T-cell (primary cell): Measurements from ENCODE around the gene ASB18. TPM values are rescaled to one million over a fixed set of nuclear protein-coding genes. Genes with fewer than 3 reads are reported as not detected.

Experiments used
- ATAC-seq, 4 experiments: fragments of 200-7000 bp in 3 of 4; fragments of 150-1000 bp in 1 of 4; cut with Tn5 transposase; replicated peaks in 1 of 4; 1 replicate in 3 of 4; 2 replicates in 1 of 4; pipeline ENCODE4 v1.10.0; 2021; ENCODE audit warnings: moderate library complexity in 3 of 4, mild to moderate bottlenecking in 2 of 4, moderate number of reproducible peaks in 1 of 4
- CTCF ChIA-PET, 2 donors: fragments of 300-600 bp; sonication (Branson Sonifier 250); formaldehyde crosslinking; loops; one replicate each; lab custom pipeline; 2022; ENCODE audit warnings: antibody characterized with exemption in 2 of 2; lab: Charles Lee
- POLR2A ChIA-PET, 2 donors: fragments of 300-600 bp; sonication (Branson Sonifier 250); formaldehyde crosslinking; loops; one replicate each; lab custom pipeline; 2022; ENCODE audit warnings: antibody characterized with exemption in 2 of 2; lab: Charles Lee
- DNase-seq, 35 experiments: peaks; one replicate each; pipeline versions ENCODE4 v3.0.0 to v3.0.0-alpha.2; 2013 to 2023
- H3K27ac ChIP-seq: one replicate; pipeline ENCODE4 v1.5.1; 2013; ENCODE audit warnings: low read length
- H3K27me3 ChIP-seq, 2 experiments: replicated peaks in 1 of 2; 1 replicate in 1 of 2; 2 replicates in 1 of 2; pipeline versions ENCODE4 v1.6.1 to v1.7.0; 2013; ENCODE audit warnings: low read length in 1 of 2, mixed read lengths in 1 of 2; ENCODE audit not compliant: control insufficient read depth in 2 of 2, insufficient read depth in 2 of 2; ENCODE audit errors: extremely low read depth in 1 of 2
- H3K36me3 ChIP-seq, 2 donors: 1 replicate in 1 of 2; 2 replicates in 1 of 2; pipeline versions ENCODE4 v1.6.1 to v1.7.0; 2013; ENCODE audit warnings: low read length in 1 of 2; ENCODE audit not compliant: control insufficient read depth in 2 of 2, insufficient read depth in 1 of 2; ENCODE audit errors: extremely low read depth in 1 of 2
- H3K4me1 ChIP-seq, 2 experiments: 1 replicate in 1 of 2; 2 replicates in 1 of 2; pipeline versions ENCODE4 v1.6.1 to v1.7.0; 2013; ENCODE audit warnings: low read length in 2 of 2, mixed read lengths in 1 of 2; ENCODE audit not compliant: insufficient read depth in 2 of 2, control insufficient read depth in 1 of 2; ENCODE audit errors: extremely low read depth in 1 of 2
- H3K4me3 ChIP-seq, 2 donors: 1 replicate in 1 of 2; 2 replicates in 1 of 2; pipeline versions ENCODE4 v1.5.1 to v1.7.0; 2013; ENCODE audit warnings: mild to moderate bottlenecking in 2 of 2, low read length in 1 of 2, moderate library complexity in 1 of 2; ENCODE audit not compliant: control insufficient read depth in 1 of 2; ENCODE audit errors: extremely low read depth in 1 of 2
- H3K9me3 ChIP-seq: 2 replicates; pipeline ENCODE4 v1.7.0; 2013
- H3K27ac Mint-ChIP-seq, 2 donors: one replicate each; pipeline ENCODE4 v1.8.0; 2020 to 2021; ENCODE audit warnings: mild to moderate bottlenecking in 2 of 2, mixed read lengths in 2 of 2
- H3K27me3 Mint-ChIP-seq, 2 donors: one replicate each; pipeline ENCODE4 v1.8.0; 2021 to 2022; ENCODE audit warnings: mixed read lengths in 2 of 2
- H3K36me3 Mint-ChIP-seq: one replicate; pipeline ENCODE4 v1.8.0; 2021; ENCODE audit warnings: mixed read lengths
- H3K4me1 Mint-ChIP-seq, 3 donors: one replicate each; pipeline ENCODE4 v1.8.0; 2020 to 2022; ENCODE audit warnings: mixed read lengths in 3 of 3, mild to moderate bottlenecking in 1 of 3
- H3K4me3 Mint-ChIP-seq, 3 donors: one replicate each; pipeline ENCODE4 v1.8.0; 2020 to 2022; ENCODE audit warnings: mild to moderate bottlenecking in 3 of 3, mixed read lengths in 3 of 3, moderate library complexity in 3 of 3
- H3K9me3 Mint-ChIP-seq, 3 donors: one replicate each; pipeline ENCODE4 v1.8.0; 2020 to 2022; ENCODE audit warnings: mixed read lengths in 3 of 3
- WGBS: methylation state at CpG from one replicate; pipeline ENCODE4 v1.1.5; 2013; ENCODE audit warnings: missing lambda C conversion rate; ENCODE audit not compliant: insufficient coverage; 5-methylcytosine and 5-hydroxymethylcytosine counted together
- total RNA-seq, 35 experiments: library from RNA in 6 of 35; stranded (reverse) in 6 of 35; fragments of 120-200 nt in 1 of 35; gene quantifications; one replicate each; pipeline versions ENCODE4 v1.2.1 to v1.2.4 and lab custom pipeline; 2013 to 2026

The ASB18 gene
- total RNA-seq, 5 donors from 2014 or later (not counting 1 experiment from before 2014, with no cell fraction given), result not detected

GRCh38 chr2:236236559-236237452, 27.4 kb downstream of the ASB18 start:
- Histone ChIP-seq H3K36me3 (no peaks in the 10 kb centered on the region), H3K9me3 (no peaks in the 10 kb centered on the region), H3K4me3 (no peak overlapping the region), H3K4me1 (no peaks in the 10 kb centered on the region), H3K27ac (no peak overlapping the region), H3K27me3 (peaks cover 6 to 43% of the 10 kb centered on the region in 2 experiments)
- CTCF ChIA-PET, result no interaction called here
- Mint-ChIP-seq H3K27ac (no peak overlapping the region), H3K4me1 (peaks cover 4 to 6% (median 5%) of the 10 kb centered on the region in 3 donors), H3K36me3 (no peaks in the 10 kb centered on the region), H3K27me3 (peaks cover 43 to 58% of the 10 kb centered on the region in 2 donors), H3K4me3 (no peak overlapping the region), H3K9me3 (peaks cover 4 to 8% (median 4%) of the 10 kb centered on the region in 3 donors)
- no peak for ATAC-seq
- DNase-seq, result no peak
- POLR2A ChIA-PET, result no interaction called here
- 5% methylated on average over 39 of the region's 73 CpGs for WGBS

DNA sequence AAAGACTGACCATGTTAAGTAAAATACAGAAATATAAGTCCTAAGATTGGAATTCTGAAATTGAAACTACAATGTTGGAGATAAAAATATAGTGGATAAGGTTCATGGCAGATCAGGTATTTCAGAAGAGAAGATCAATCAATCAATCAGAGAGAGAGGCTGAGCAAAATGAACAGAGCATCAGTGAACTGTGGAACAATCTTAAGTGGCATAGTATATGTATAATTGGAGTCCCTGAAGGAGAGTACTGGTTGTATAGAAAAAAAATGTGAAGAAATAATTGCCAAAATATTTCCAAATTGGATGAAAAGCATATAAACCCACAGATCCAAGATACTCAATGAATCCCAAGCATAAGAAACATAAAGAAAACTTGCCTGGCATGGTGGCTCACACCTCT, 35.0 kb downstream of the ASB18 start:
- Histone ChIP-seq H3K4me3 (no peak overlapping the region), H3K9me3 (no peaks in the 10 kb centered on the region), H3K27me3 (no peaks in the 10 kb centered on the region), H3K4me1 (no peaks in the 10 kb centered on the region), H3K36me3 (no peaks in the 10 kb centered on the region), H3K27ac (no peak overlapping the region)
- ChIA-PET CTCF (no interaction called here), POLR2A (no interaction called here)
- Mint-ChIP-seq H3K4me3 (no peak overlapping the region), H3K36me3 (no peaks in the 10 kb centered on the region), H3K27ac (no peak overlapping the region), H3K9me3 (peaks cover 19 to 42% (median 36%) of the 10 kb centered on the region in 3 donors), H3K4me1 (no peaks in the 10 kb centered on the region), H3K27me3 (peaks cover 19 to 22% of the 10 kb centered on the region in 2 donors)
- ATAC-seq, result no peak
- DNase-seq, result no peak

- Histone ChIP-seq H3K27ac (no peak overlapping the region), H3K9me3 (no peaks in the 10 kb centered on the region), H3K4me1 (no peaks in the 10 kb centered on the region), H3K4me3 (no peak overlapping the region), H3K27me3 (peaks cover 0 to 8% of the 10 kb centered on the region in 2 experiments), H3K36me3 (no peaks in the 10 kb centered on the region)
- Mint-ChIP-seq H3K36me3 (no peaks in the 10 kb centered on the region), H3K4me3 (no peak overlapping the region), H3K27ac (no peak overlapping the region), H3K4me1 (no peaks in the 10 kb centered on the region), H3K27me3 (peaks cover 9 to 13% of the 10 kb centered on the region in 2 donors), H3K9me3 (peaks cover 4 to 27% (median 20%) of the 10 kb centered on the region in 3 donors)
- no CpG with 5 or more reads among the region's 2 CpGs for WGBS
- no peak for ATAC-seq
- CTCF ChIA-PET, result no interaction called here
- POLR2A ChIA-PET, result no interaction called here
- no peak for DNase-seq
These were observed 40.5 kb downstream of the ASB18 start for GRCh38 chr2:236223675-236224074.

GRCh38 chr2:236221798-236222197, 42.4 kb downstream of the ASB18 start:
- H3K4me3 ChIP-seq, result no peak overlapping the region
- Mint-ChIP-seq H3K4me3 (no peak overlapping the region), H3K9me3 (peaks cover 0 to 17% (median 14%) of the 10 kb centered on the region in 3 donors), H3K27ac (no peak overlapping the region), H3K4me1 (no peaks in the 10 kb centered on the region), H3K36me3 (no peaks in the 10 kb centered on the region), H3K27me3 (peaks cover 10 to 11% of the 10 kb centered on the region in 2 donors)
- H3K27ac ChIP-seq, result no peak overlapping the region
- CTCF ChIA-PET, result no interaction called here
- no peaks in the 10 kb centered on the region for H3K36me3 ChIP-seq
- no peaks in the 10 kb centered on the region for H3K9me3 ChIP-seq
- ATAC-seq (no peak), DNase-seq (no peak)
- no peaks in the 10 kb centered on the region for H3K4me1 ChIP-seq
- 73% methylated on average over 8 of the region's 8 CpGs for WGBS
- peaks cover 0 to 13% of the 10 kb centered on the region in 2 experiments for H3K27me3 ChIP-seq
- POLR2A ChIA-PET, result no interaction called here

- Mint-ChIP-seq H3K4me3 (no peak overlapping the region), H3K4me1 (no peaks in the 10 kb centered on the region), H3K27me3 (peaks cover 21% of the 10 kb centered on the region in 2 donors), H3K9me3 (peaks cover 0 to 13% (median 11%) of the 10 kb centered on the region in 3 donors), H3K36me3 (no peaks in the 10 kb centered on the region), H3K27ac (no peak overlapping the region)
- ATAC-seq (no peak), DNase-seq (no peak)
- Histone ChIP-seq H3K9me3 (no peaks in the 10 kb centered on the region), H3K4me1 (no peaks in the 10 kb centered on the region), H3K4me3 (no peak overlapping the region), H3K36me3 (no peaks in the 10 kb centered on the region), H3K27ac (no peak overlapping the region), H3K27me3 (peaks cover 2 to 28% of the 10 kb centered on the region in 2 experiments)
- ChIA-PET POLR2A (no interaction called here), CTCF (no interaction called here)
- WGBS, result no CpG with 5 or more reads among the region's 3 CpGs
These were observed 44.8 kb downstream of the ASB18 start for GRCh38 chr2:236219411-236219810.

DNA sequence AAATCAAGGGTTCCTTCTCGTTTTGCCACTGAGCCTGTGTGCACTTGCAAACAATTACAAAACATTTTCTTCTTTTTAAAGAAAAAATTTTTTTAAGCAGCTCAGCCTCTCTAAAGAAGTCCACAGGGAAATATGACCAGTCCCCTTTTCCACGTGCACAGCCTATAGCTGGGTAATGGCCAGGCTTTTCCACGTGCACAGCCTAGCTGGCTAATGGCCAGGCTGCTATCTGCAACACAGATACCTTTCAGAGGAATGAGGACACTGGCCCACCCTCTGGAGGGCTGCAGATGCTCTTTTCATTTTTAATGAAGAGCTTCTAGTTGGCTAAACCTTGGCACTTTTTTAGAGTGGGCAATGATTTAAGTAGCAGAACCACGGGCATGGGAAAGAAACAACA, 46.3 kb downstream of the ASB18 start:
- H3K27me3 Mint-ChIP-seq, result peaks cover 28 to 33% of the 10 kb centered on the region in 2 donors
- DNase-seq (no peak), ATAC-seq (no peak)
- H3K4me1 Mint-ChIP-seq, result no peaks in the 10 kb centered on the region
- no peak overlapping the region for H3K27ac ChIP-seq
- H3K9me3 ChIP-seq, result no peaks in the 10 kb centered on the region
- H3K4me3 ChIP-seq, result no peak overlapping the region
- WGBS, result 66% methylated on average over 4 of the region's 4 CpGs
- no peaks in the 10 kb centered on the region for H3K4me1 ChIP-seq
- H3K27me3 ChIP-seq, result peaks cover 10 to 35% of the 10 kb centered on the region in 2 experiments
- H3K4me3 Mint-ChIP-seq, result no peak overlapping the region
- H3K27ac Mint-ChIP-seq, result no peak overlapping the region
- no peaks in the 10 kb centered on the region for H3K36me3 ChIP-seq
- peaks cover 0 to under 1% (median under 1%) of the 10 kb centered on the region in 3 donors for H3K9me3 Mint-ChIP-seq
- POLR2A ChIA-PET, result no interaction called here
- CTCF ChIA-PET, result no interaction called here
- no peaks in the 10 kb centered on the region for H3K36me3 Mint-ChIP-seq
